H9 (cell line): ENCODE measurements around the gene PHF24. TPM values are rescaled to one million over a fixed set of nuclear protein-coding genes. Genes with fewer than 3 reads are reported as not detected.
A peak's percentile ranks its signal among the peaks of the same experiment; 100 is the strongest.

ENCODE experiments used
- DNase-seq: peaks from one replicate; pipeline ENCODE4 v3.0.0-alpha.2; 2017
- H2AFZ ChIP-seq: one replicate; pipeline ENCODE4 v1.6.1; 2013; ENCODE audit warnings: mild to moderate bottlenecking, low read length, control low read depth, moderate library complexity
- H2AK5ac ChIP-seq: 2 replicates; pipeline ENCODE4 v1.6.1; 2013; ENCODE audit warnings: low read length, control low read depth, mixed read lengths; ENCODE audit not compliant: insufficient read length
- H2BK120ac ChIP-seq: one replicate; pipeline ENCODE4 v1.6.1; 2013; ENCODE audit warnings: low read depth, mild to moderate bottlenecking, low read length, control low read depth, inconsistent platforms; ENCODE audit not compliant: poor library complexity, severe bottlenecking
- H2BK12ac ChIP-seq: 2 replicates; pipeline ENCODE4 v1.6.1; 2013; ENCODE audit warnings: low read length, control low read depth, mixed read lengths, low read depth; ENCODE audit not compliant: insufficient read length
- H2BK15ac ChIP-seq: 2 replicates; pipeline ENCODE4 v1.6.1; 2013; ENCODE audit warnings: low read depth, low read length, control low read depth
- H2BK20ac ChIP-seq: one replicate; pipeline ENCODE4 v1.6.1; 2013; ENCODE audit warnings: low read depth, mild to moderate bottlenecking, low read length, control low read depth, inconsistent platforms; ENCODE audit not compliant: poor library complexity, severe bottlenecking
- H2BK5ac ChIP-seq: 2 replicates; pipeline ENCODE4 v1.6.1; 2013; ENCODE audit warnings: low read length, control low read depth, mixed read lengths; ENCODE audit not compliant: insufficient read length
- H3K14ac ChIP-seq: 2 replicates; pipeline ENCODE4 v1.6.1; 2013; ENCODE audit warnings: low read length, control low read depth; ENCODE audit not compliant: insufficient read depth
- H3K18ac ChIP-seq: 2 replicates; pipeline ENCODE4 v1.6.1; 2013; ENCODE audit warnings: low read depth, mild to moderate bottlenecking, mixed read lengths, low read length, control low read depth; ENCODE audit not compliant: insufficient read length
- H3K23ac ChIP-seq: 2 replicates; pipeline ENCODE4 v1.6.1; 2013; ENCODE audit warnings: low read length, control low read depth, mixed read lengths, low read depth; ENCODE audit not compliant: insufficient read length
- H3K23me2 ChIP-seq: 2 replicates; pipeline ENCODE4 v1.6.1; 2013; ENCODE audit warnings: low read depth, mild to moderate bottlenecking, mixed read lengths, low read length, control low read depth; ENCODE audit not compliant: insufficient read length, poor library complexity, severe bottlenecking
- H3K27ac ChIP-seq: 2 replicates; pipeline ENCODE4 v1.5.1; 2013; ENCODE audit warnings: low read length, control low read depth, mixed read lengths, low read depth; ENCODE audit not compliant: insufficient read length
- H3K27me3 ChIP-seq: 2 replicates; pipeline ENCODE4 v1.6.1; 2013; ENCODE audit warnings: low read length, control low read depth, inconsistent platforms; ENCODE audit not compliant: insufficient read depth
- H3K4ac ChIP-seq: 2 replicates; pipeline ENCODE4 v1.6.1; 2013; ENCODE audit warnings: low read depth, mild to moderate bottlenecking, control low read depth, inconsistent platforms, low read length, moderate library complexity
- H3K4me1 ChIP-seq: 2 replicates; pipeline ENCODE4 v1.6.1; 2013; ENCODE audit warnings: low read length, control low read depth, inconsistent platforms; ENCODE audit not compliant: insufficient read depth
- H3K4me2 ChIP-seq: 2 replicates; pipeline ENCODE4 v1.6.1; 2013; ENCODE audit warnings: low read length, control low read depth, mixed read lengths; ENCODE audit not compliant: insufficient read length, insufficient read depth
- H3K56ac ChIP-seq: 2 replicates; pipeline ENCODE4 v1.6.1; 2013; ENCODE audit warnings: low read depth, mild to moderate bottlenecking, mixed read lengths, low read length, control low read depth; ENCODE audit not compliant: insufficient read length
- H3K79me1 ChIP-seq: 2 replicates; pipeline ENCODE4 v1.6.1; 2013; ENCODE audit warnings: low read depth, mild to moderate bottlenecking, moderate library complexity, low read length, control low read depth, inconsistent platforms; ENCODE audit not compliant: insufficient read depth, poor library complexity, severe bottlenecking
- H3K79me2 ChIP-seq: 2 replicates; pipeline ENCODE4 v1.6.1; 2013; ENCODE audit warnings: low read length, control low read depth, inconsistent platforms; ENCODE audit not compliant: insufficient read depth
- H3K9ac ChIP-seq: 2 replicates; pipeline ENCODE4 v1.6.1; 2013; ENCODE audit warnings: low read length, control low read depth, mixed read lengths; ENCODE audit not compliant: insufficient read length; ENCODE audit errors: extremely low read depth
- H3K9me3 ChIP-seq: one replicate; pipeline ENCODE4 v1.6.1; 2013; ENCODE audit warnings: low read depth, low read length, inconsistent platforms; ENCODE audit not compliant: control insufficient read depth
- H3T11ph ChIP-seq: one replicate; pipeline ENCODE4 v1.6.1; 2013; ENCODE audit warnings: mild to moderate bottlenecking, low read length, control low read depth, inconsistent platforms
- H4K20me1 ChIP-seq: one replicate; pipeline ENCODE4 v1.6.1; 2013; ENCODE audit not compliant: control insufficient read depth, insufficient read length, insufficient read depth
- H4K5ac ChIP-seq: 2 replicates; pipeline ENCODE4 v1.6.1; 2013; ENCODE audit warnings: low read depth, mild to moderate bottlenecking, mixed read lengths, low read length, control low read depth; ENCODE audit not compliant: insufficient read length
- H4K8ac ChIP-seq: replicated peaks from 2 replicates; pipeline ENCODE4 v1.6.1; 2013; ENCODE audit warnings: low read length, control low read depth, mixed read lengths, low read depth; ENCODE audit not compliant: insufficient read length
- H4K91ac ChIP-seq: 2 replicates; pipeline ENCODE4 v1.6.1; 2013; ENCODE audit warnings: low read depth, mild to moderate bottlenecking, moderate library complexity, mixed read lengths, low read length, control low read depth; ENCODE audit not compliant: insufficient read length
- H3K27ac Mint-ChIP-seq, 3 experiments: 2 replicates in 2 of 3; 3 replicates in 1 of 3; pipeline ENCODE4 v1.8.0; 2020 to 2021; ENCODE audit warnings: mixed read lengths in 3 of 3, mild to moderate bottlenecking in 1 of 3, moderate library complexity in 1 of 3
- H3K27me3 Mint-ChIP-seq: 2 replicates; pipeline ENCODE4 v1.8.0; 2021; ENCODE audit warnings: low read depth, mild to moderate bottlenecking, moderate library complexity, mixed read lengths
- H3K36me3 Mint-ChIP-seq, 3 experiments: 2 replicates in 2 of 3; 3 replicates in 1 of 3; pipeline ENCODE4 v1.8.0; 2020 to 2021; ENCODE audit warnings: low read depth in 3 of 3, mixed read lengths in 3 of 3; ENCODE audit not compliant: insufficient read depth in 1 of 3
- H3K4me1 Mint-ChIP-seq, 2 experiments: 2 replicates each; pipeline ENCODE4 v1.8.0; 2020; ENCODE audit warnings: mixed read lengths in 2 of 2
- H3K4me3 Mint-ChIP-seq, 2 experiments: 2 replicates in 1 of 2; 3 replicates in 1 of 2; pipeline ENCODE4 v1.8.0; 2020 to 2021; ENCODE audit warnings: mild to moderate bottlenecking in 2 of 2, mixed read lengths in 2 of 2, moderate library complexity in 1 of 2
- H3K9me3 Mint-ChIP-seq, 2 experiments: 2 replicates in 1 of 2; 3 replicates in 1 of 2; pipeline ENCODE4 v1.8.0; 2020; ENCODE audit warnings: mild to moderate bottlenecking in 2 of 2, mixed read lengths in 2 of 2, moderate library complexity in 1 of 2
- CTCF ChIP-seq: fragments of 200-600 bp; sonication (generic); conservative IDR thresholded peaks from 3 replicates; pipeline ENCODE4 v1.8.0; 2021; ENCODE audit warnings: antibody characterized with exemption, mild to moderate bottlenecking
- WGBS: extraction: QIAGEN DNeasy Blood & Tissue Kit; methylation state at CpG from one replicate; pipeline ENCODE4 v1.1.7; 2013; ENCODE audit warnings: missing lambda C conversion rate, low lambda C conversion rate, mixed read lengths; ENCODE audit not compliant: insufficient read length; ENCODE audit errors: extremely low coverage; 5-methylcytosine and 5-hydroxymethylcytosine counted together
- total RNA-seq: library from RNA; stranded (reverse); gene quantifications from 2 replicates; pipeline ENCODE4 v1.2.1, GENCODE V29; 2021

Gene PHF24
- total RNA-seq, 1 experiment from 2014 or later: 0.24 TPM

- Histone ChIP-seq H3K4me1 (peaks cover 11% of the 10 kb centered on the region; the same call in 1 of the 2 replicates), H2AFZ (no peak overlapping the region), H4K8ac (no peak overlapping the region), H3K27ac (no peak overlapping the region), H3K4me2 (no peak overlapping the region), H3K18ac (no peak overlapping the region), H3K56ac (no peak overlapping the region), H2BK15ac (no peak overlapping the region), H4K91ac (no peak overlapping the region), H2BK12ac (no peak overlapping the region), H3K27me3 (no peaks in the 10 kb centered on the region), H2BK5ac (no peak overlapping the region), H3K4ac (no peak overlapping the region), H4K20me1 (no peaks in the 10 kb centered on the region), H4K5ac (no peak overlapping the region), H2AK5ac (no peak overlapping the region), H3K79me2 (no peaks in the 10 kb centered on the region), H3K79me1 (no peaks in the 10 kb centered on the region), H3K14ac (no peak overlapping the region), H3T11ph (no peak overlapping the region), H3K9ac (no peak overlapping the region), H2BK20ac (no peak overlapping the region), H3K23me2 (no peaks in the 10 kb centered on the region), H3K23ac (no peak overlapping the region), H2BK120ac (no peak overlapping the region), H3K9me3 (no peaks in the 10 kb centered on the region)
- peaks cover 44% of the 10 kb centered on the region in 2 experiments for H3K4me1 Mint-ChIP-seq
- peak overlapping the region in 2 of 3 experiments; percentile 28 to 65; a peak in 4 of 7 replicates for H3K27ac Mint-ChIP-seq
- no peaks in the 10 kb centered on the region for H3K9me3 Mint-ChIP-seq
- TF ChIP-seq CTCF: no peak
- WGBS: no CpG with 5 or more reads among the region's 10 CpGs
- DNase-seq: no peak
- H3K27me3 Mint-ChIP-seq: peaks cover 2% of the 10 kb centered on the region; the same call in 1 of the 2 replicates
- no peak overlapping the region; a peak in 1 of 5 replicates for H3K4me3 Mint-ChIP-seq
- H3K36me3 Mint-ChIP-seq: peaks cover 34 to 54% (median 46%) of the 10 kb centered on the region in 3 experiments
Measured at GRCh38 chr9:34996905-34997279, 38.8 kb downstream of the PHF24 start.
